ENCODE results near the gene CCDC88B. TPM values are rescaled to one million over a fixed set of nuclear protein-coding genes. Genes with fewer than 3 reads are reported as not detected.

The CCDC88B gene
- total and polyA plus RNA-seq, 2 experiments from 2014 or later: 6.8 to 12.1 TPM

GRCh38 chr11:64304316-64305072 is 35.5 kb upstream of the CCDC88B start:
- Histone ChIP-seq H3K9me2 (ENCODE audit: insufficient read depth) (no peaks in the 10 kb centered on the region), H3K27me3 (ENCODE audit: insufficient read depth) (peaks cover 39% of the 10 kb centered on the region), H3K4me1 (ENCODE audit: insufficient read depth) (peaks cover 13% of the 10 kb centered on the region; the same call in 1 of the 2 replicates), H3K27ac (ENCODE audit: low read depth) (peak overlapping the region; percentile 99), H3K4me3 (peak overlapping the region; percentile 80), H3K4me2 (peak overlapping the region; percentile 96), H3K79me2 (replicated peaks; ENCODE audit: insufficient read depth) (peaks cover 23% of the 10 kb centered on the region), H2AFZ (0 out of 2 replicates have a peak overlapping the region, but pooled peaks have one; percentile 77), H3F3A (replicated peaks; ENCODE audit: low read depth) (peaks cover 13% of the 10 kb centered on the region), H4K20me1 (replicated peaks; ENCODE audit: insufficient read depth) (peaks cover 3% of the 10 kb centered on the region; the same call in 1 of the 2 replicates), H3K36me3 (ENCODE audit: insufficient read depth) (no peaks in the 10 kb centered on the region)
- Mint-ChIP-seq H3K4me1 (peaks cover 17% of the 10 kb centered on the region), H3K27ac (peak overlapping the region; percentile 100), H3K9me3 (no peaks in the 10 kb centered on the region; the same call in 2 of the 3 replicates), H3K4me3 (peak overlapping the region; percentile 90), H3K36me3 (ENCODE audit: low read depth) (peaks cover 10% of the 10 kb centered on the region; the same call in 2 of the 3 replicates), H3K27me3 (ENCODE audit: insufficient read depth, low read depth, poor library complexity) (peaks cover 44% of the 10 kb centered on the region)
- DNase-seq (ENCODE audit: low spot score): peak; percentile 99
- TF ChIP-seq ZNF331 (CRISPR knock-in tag; IDR thresholded peaks at IDR 0.05; ENCODE audit: low read depth) (no peak), EZH2 (IDR thresholded peaks at IDR 0.05; ENCODE audit: low read depth, unreplicated experiment) (no peak), CTCF (conservative IDR thresholded peaks at IDR 0.05; ENCODE audit: low read depth in 2 of 2) (peak; percentile 94 to 95), EZH2phosphoT487 (IDR thresholded peaks at IDR 0.05; ENCODE audit: unreplicated experiment) (no peak), POLR2AphosphoS5 (IDR thresholded peaks at IDR 0.05; ENCODE audit: low read depth) (peak; percentile 75)
- ATAC-seq: peak; percentile 57

DNA sequence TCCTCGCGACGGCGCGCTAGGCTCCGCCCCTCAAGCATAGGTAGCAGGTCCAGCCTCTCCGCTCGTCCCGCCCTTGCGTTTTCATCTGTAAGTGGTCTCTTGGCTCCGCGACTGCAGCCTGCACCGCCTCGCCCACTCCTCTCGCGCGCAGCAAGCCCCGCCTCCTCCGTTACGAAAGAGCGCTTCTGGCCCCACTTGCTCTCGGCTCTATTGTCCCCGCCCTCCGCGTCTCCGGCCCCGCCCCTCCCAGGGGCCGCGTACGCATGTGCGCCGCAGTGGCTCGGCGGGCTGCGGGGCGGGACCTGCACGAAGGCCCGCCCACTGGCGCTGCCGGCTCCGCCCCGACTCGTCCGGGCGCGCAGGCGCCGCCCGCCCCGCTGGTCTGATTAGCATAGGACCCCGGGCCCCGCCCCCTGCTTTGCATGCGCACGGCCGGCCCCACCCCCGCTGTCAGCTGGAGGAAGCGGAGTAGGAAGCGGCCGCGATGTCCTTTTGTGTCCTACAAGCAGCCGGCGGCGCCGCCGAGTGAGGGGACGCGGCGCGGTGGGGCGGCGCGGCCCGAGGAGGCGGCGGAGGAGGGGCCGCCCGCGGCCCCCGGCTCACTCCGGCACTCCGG is 34.8 kb upstream of the CCDC88B start, which contains the start of gene ESRRA:
TSS of gene ESRRA (plus strand) at position 450 of the 616 bp plus-strand sequence. CDS start 1,656 bp downstream, outside the sequence.
- Histone ChIP-seq H3K4me1 (ENCODE audit: insufficient read depth) (peaks cover 9% of the 10 kb centered on the region; the same call in 1 of the 2 replicates), H3K36me3 (ENCODE audit: insufficient read depth) (no peaks in the 10 kb centered on the region), H3K27me3 (ENCODE audit: insufficient read depth) (peaks cover 32% of the 10 kb centered on the region), H3K79me2 (replicated peaks; ENCODE audit: insufficient read depth) (peaks cover 29% of the 10 kb centered on the region), H3K27ac (ENCODE audit: low read depth) (peak within 1 kb of the TSS; percentile 99), H2AFZ (0 out of 2 replicates have a peak within 1 kb of the TSS, but pooled peaks have one; percentile 77), H3F3A (replicated peaks; ENCODE audit: low read depth) (peaks cover 7% of the 10 kb centered on the region), H3K4me3 (peak within 1 kb of the TSS; percentile 91), H3K4me2 (peak within 1 kb of the TSS; percentile 96), H4K20me1 (replicated peaks; ENCODE audit: insufficient read depth) (peaks cover 3% of the 10 kb centered on the region; the same call in 1 of the 2 replicates), H3K9me2 (ENCODE audit: insufficient read depth) (no peaks in the 10 kb centered on the region)
- no peaks in the 10 kb centered on the region; the same call in 2 of the 3 replicates for H3K9me3 Mint-ChIP-seq
- peaks cover 14% of the 10 kb centered on the region for H3K4me1 Mint-ChIP-seq
- H3K27ac Mint-ChIP-seq: peak within 1 kb of the TSS; percentile 100
- H3K36me3 Mint-ChIP-seq (ENCODE audit: low read depth): peaks cover 10% of the 10 kb centered on the region; the same call in 2 of the 3 replicates
- peak within 1 kb of the TSS; percentile 100 for H3K4me3 Mint-ChIP-seq
- ATAC-seq (peak; percentile 67), DNase-seq (ENCODE audit: low spot score) (peak; percentile 100)
- TF ChIP-seq POLR2AphosphoS5 (IDR thresholded peaks at IDR 0.05; ENCODE audit: low read depth): peak; percentile 44; the same call in 1 of the 2 replicates
- peak; percentile 67 for TF ChIP-seq CREB1 (CRISPR knock-in tag; IDR thresholded peaks at IDR 0.05; ENCODE audit: low read depth)
- TF ChIP-seq EZH2 (IDR thresholded peaks at IDR 0.05; ENCODE audit: low read depth, unreplicated experiment): no peak
- no peak for TF ChIP-seq ETS1 (IDR thresholded peaks at IDR 0.05)
- H3K27me3 Mint-ChIP-seq (ENCODE audit: insufficient read depth, low read depth, poor library complexity): peaks cover 37% of the 10 kb centered on the region
